ENCODE results near the gene PWWP2B. TPM values are rescaled to one million over a fixed set of nuclear protein-coding genes. Genes with fewer than 3 reads are reported as not detected.

PWWP2B gene
- total and polyA plus RNA-seq, 2 of the 13 experiments (the other 11 are each of a cell fraction or from before 2014, with no cell fraction given) = 2.3 to 4.7 TPM

DNA sequence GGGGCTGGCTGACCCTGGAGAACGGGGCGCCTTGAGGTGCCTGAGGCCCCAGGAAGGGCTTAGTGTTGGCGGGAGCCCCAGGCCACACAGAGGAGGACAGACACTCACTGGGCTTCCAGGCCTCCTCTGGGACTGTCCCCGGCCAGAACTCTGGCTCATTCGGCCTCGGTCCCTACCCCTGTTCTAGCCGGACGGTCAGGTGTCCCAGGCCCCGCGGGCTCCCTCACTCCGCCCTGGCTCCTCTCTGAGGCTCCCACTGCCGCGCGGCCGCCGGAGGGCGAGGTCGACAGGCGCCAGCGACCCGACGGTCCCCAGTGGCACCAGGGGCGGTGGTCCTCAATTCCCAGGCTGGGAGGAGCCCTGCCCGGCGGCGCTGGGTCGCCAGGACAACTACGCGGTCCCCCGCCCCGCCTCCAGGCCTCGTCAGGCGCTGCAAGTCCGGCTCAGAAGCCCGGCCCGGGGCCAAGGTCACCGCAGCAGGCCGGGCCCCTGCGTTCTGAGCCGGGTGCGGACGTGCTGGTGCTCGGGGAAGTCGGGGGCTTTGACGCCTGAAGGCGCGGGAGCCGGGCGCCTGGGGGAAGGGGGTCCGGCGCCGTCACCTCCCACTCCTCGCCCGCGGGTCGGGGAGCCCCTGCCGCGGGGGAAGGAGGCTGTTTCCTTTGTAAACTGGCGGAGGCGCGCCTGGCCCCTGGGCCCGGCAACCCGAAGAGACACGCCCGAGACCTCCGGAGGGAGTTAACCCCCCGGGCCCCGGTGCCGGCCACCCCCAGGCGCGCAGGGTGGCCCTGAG, 1.1 kb upstream of the PWWP2B start (continued):
- TF ChIP-seq, protein P1, sequence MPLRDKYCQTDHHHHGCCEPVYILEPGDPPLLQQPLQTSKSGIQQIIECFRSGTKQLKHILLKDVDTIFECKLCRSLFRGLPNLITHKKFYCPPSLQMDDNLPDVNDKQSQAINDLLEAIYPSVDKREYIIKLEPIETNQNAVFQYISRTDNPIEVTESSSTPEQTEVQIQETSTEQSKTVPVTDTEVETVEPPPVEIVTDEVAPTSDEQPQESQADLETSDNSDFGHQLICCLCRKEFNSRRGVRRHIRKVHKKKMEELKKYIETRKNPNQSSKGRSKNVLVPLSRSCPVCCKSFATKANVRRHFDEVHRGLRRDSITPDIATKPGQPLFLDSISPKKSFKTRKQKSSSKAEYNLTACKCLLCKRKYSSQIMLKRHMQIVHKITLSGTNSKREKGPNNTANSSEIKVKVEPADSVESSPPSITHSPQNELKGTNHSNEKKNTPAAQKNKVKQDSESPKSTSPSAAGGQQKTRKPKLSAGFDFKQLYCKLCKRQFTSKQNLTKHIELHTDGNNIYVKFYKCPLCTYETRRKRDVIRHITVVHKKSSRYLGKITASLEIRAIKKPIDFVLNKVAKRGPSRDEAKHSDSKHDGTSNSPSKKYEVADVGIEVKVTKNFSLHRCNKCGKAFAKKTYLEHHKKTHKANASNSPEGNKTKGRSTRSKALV (CRISPR knock-in tag; IDR thresholded peaks at IDR 0.05) = peak; percentile 87
- TF ChIP-seq, protein P2, sequence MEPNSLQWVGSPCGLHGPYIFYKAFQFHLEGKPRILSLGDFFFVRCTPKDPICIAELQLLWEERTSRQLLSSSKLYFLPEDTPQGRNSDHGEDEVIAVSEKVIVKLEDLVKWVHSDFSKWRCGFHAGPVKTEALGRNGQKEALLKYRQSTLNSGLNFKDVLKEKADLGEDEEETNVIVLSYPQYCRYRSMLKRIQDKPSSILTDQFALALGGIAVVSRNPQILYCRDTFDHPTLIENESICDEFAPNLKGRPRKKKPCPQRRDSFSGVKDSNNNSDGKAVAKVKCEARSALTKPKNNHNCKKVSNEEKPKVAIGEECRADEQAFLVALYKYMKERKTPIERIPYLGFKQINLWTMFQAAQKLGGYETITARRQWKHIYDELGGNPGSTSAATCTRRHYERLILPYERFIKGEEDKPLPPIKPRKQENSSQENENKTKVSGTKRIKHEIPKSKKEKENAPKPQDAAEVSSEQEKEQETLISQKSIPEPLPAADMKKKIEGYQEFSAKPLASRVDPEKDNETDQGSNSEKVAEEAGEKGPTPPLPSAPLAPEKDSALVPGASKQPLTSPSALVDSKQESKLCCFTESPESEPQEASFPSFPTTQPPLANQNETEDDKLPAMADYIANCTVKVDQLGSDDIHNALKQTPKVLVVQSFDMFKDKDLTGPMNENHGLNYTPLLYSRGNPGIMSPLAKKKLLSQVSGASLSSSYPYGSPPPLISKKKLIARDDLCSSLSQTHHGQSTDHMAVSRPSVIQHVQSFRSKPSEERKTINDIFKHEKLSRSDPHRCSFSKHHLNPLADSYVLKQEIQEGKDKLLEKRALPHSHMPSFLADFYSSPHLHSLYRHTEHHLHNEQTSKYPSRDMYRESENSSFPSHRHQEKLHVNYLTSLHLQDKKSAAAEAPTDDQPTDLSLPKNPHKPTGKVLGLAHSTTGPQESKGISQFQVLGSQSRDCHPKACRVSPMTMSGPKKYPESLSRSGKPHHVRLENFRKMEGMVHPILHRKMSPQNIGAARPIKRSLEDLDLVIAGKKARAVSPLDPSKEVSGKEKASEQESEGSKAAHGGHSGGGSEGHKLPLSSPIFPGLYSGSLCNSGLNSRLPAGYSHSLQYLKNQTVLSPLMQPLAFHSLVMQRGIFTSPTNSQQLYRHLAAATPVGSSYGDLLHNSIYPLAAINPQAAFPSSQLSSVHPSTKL (CRISPR knock-in tag; IDR thresholded peaks at IDR 0.05) = peak; percentile 52; the same call in 1 of the 2 replicates
- TF ChIP-seq, protein P3, sequence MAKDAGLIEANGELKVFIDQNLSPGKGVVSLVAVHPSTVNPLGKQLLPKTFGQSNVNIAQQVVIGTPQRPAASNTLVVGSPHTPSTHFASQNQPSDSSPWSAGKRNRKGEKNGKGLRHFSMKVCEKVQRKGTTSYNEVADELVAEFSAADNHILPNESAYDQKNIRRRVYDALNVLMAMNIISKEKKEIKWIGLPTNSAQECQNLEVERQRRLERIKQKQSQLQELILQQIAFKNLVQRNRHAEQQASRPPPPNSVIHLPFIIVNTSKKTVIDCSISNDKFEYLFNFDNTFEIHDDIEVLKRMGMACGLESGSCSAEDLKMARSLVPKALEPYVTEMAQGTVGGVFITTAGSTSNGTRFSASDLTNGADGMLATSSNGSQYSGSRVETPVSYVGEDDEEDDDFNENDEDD (CRISPR knock-in tag; IDR thresholded peaks at IDR 0.05; ENCODE audit: borderline replicate concordance) = peak; percentile 15; the same call in 1 of the 2 replicates
- TF ChIP-seq HOXA7 (CRISPR knock-in tag; IDR thresholded peaks at IDR 0.05) = no peak
- TF ChIP-seq ZNF713 (CRISPR knock-in tag; IDR thresholded peaks at IDR 0.05) = 0 out of 2 replicates have a peak, but pooled peaks have one; percentile 42
- TF ChIP-seq RBFOX2 (IDR thresholded peaks at IDR 0.05; ENCODE audit: low read depth, low read length) = peak; percentile 85
- no peak for TF ChIP-seq RFXANK (CRISPR knock-in tag; IDR thresholded peaks at IDR 0.05)
- no peak; the same call in 1 of the 2 replicates for TF ChIP-seq ZNF768 (CRISPR knock-in tag; IDR thresholded peaks at IDR 0.05)
- peak; percentile 38; the same call in 1 of the 2 replicates for TF ChIP-seq ZNF431 (CRISPR knock-in tag; IDR thresholded peaks at IDR 0.05; ENCODE audit: borderline replicate concordance, low read depth)
- TF ChIP-seq ZNF703 (CRISPR knock-in tag; IDR thresholded peaks at IDR 0.05; ENCODE audit: borderline replicate concordance) = peak; percentile 31; the same call in 1 of the 2 replicates
- TF ChIP-seq HOXA3 (CRISPR knock-in tag; IDR thresholded peaks at IDR 0.05) = peak; percentile 66
- TF ChIP-seq SRSF4 (IDR thresholded peaks at IDR 0.05; ENCODE audit: low read depth, low read length, poor library complexity, severe bottlenecking) = no peak
- no peak for TF ChIP-seq KDM4B (CRISPR knock-in tag; IDR thresholded peaks at IDR 0.05)
- TF ChIP-seq, protein P4, sequence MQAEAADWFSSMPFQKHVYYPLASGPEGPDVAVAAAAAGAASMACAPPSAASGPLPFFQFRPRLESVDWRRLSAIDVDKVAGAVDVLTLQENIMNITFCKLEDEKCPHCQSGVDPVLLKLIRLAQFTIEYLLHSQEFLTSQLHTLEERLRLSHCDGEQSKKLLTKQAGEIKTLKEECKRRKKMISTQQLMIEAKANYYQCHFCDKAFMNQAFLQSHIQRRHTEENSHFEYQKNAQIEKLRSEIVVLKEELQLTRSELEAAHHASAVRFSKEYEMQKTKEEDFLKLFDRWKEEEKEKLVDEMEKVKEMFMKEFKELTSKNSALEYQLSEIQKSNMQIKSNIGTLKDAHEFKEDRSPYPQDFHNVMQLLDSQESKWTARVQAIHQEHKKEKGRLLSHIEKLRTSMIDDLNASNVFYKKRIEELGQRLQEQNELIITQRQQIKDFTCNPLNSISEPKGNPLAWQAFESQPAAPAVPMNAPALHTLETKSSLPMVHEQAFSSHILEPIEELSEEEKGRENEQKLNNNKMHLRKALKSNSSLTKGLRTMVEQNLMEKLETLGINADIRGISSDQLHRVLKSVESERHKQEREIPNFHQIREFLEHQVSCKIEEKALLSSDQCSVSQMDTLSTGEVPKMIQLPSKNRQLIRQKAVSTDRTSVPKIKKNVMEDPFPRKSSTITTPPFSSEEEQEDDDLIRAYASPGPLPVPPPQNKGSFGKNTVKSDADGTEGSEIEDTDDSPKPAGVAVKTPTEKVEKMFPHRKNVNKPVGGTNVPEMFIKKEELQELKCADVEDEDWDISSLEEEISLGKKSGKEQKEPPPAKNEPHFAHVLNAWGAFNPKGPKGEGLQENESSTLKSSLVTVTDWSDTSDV (CRISPR knock-in tag; IDR thresholded peaks at IDR 0.05) = no peak; the same call in 1 of the 2 replicates
- TF ChIP-seq, protein P5, sequence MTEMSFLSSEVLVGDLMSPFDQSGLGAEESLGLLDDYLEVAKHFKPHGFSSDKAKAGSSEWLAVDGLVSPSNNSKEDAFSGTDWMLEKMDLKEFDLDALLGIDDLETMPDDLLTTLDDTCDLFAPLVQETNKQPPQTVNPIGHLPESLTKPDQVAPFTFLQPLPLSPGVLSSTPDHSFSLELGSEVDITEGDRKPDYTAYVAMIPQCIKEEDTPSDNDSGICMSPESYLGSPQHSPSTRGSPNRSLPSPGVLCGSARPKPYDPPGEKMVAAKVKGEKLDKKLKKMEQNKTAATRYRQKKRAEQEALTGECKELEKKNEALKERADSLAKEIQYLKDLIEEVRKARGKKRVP (CRISPR knock-in tag; IDR thresholded peaks at IDR 0.05) = no peak
